T-cell (primary cell): ENCODE data around the gene NPW. TPM values are rescaled to one million over a fixed set of nuclear protein-coding genes. Genes with fewer than 3 reads are reported as not detected.

Source experiments
- ATAC-seq, 4 experiments: fragments of 200-7000 bp in 3 of 4; fragments of 150-1000 bp in 1 of 4; cut with Tn5 transposase; replicated peaks in 1 of 4; 1 replicate in 3 of 4; 2 replicates in 1 of 4; pipeline ENCODE4 v1.10.0; 2021; ENCODE audit warnings: moderate library complexity in 3 of 4, mild to moderate bottlenecking in 2 of 4, moderate number of reproducible peaks in 1 of 4
- CTCF ChIA-PET, 2 donors: fragments of 300-600 bp; sonication (Branson Sonifier 250); formaldehyde crosslinking; loops; one replicate each; lab custom pipeline; 2022; ENCODE audit warnings: antibody characterized with exemption in 2 of 2; lab: Charles Lee
- POLR2A ChIA-PET, 2 donors: fragments of 300-600 bp; sonication (Branson Sonifier 250); formaldehyde crosslinking; loops; one replicate each; lab custom pipeline; 2022; ENCODE audit warnings: antibody characterized with exemption in 2 of 2; lab: Charles Lee
- DNase-seq, 35 experiments: peaks; one replicate each; pipeline versions ENCODE4 v3.0.0 to v3.0.0-alpha.2; 2013 to 2023
- H3K27ac ChIP-seq: one replicate; pipeline ENCODE4 v1.5.1; 2013; ENCODE audit warnings: low read length
- H3K27me3 ChIP-seq, 2 experiments: replicated peaks in 1 of 2; 1 replicate in 1 of 2; 2 replicates in 1 of 2; pipeline versions ENCODE4 v1.6.1 to v1.7.0; 2013; ENCODE audit warnings: low read length in 1 of 2, mixed read lengths in 1 of 2; ENCODE audit not compliant: control insufficient read depth in 2 of 2, insufficient read depth in 2 of 2; ENCODE audit errors: extremely low read depth in 1 of 2
- H3K36me3 ChIP-seq, 2 donors: 1 replicate in 1 of 2; 2 replicates in 1 of 2; pipeline versions ENCODE4 v1.6.1 to v1.7.0; 2013; ENCODE audit warnings: low read length in 1 of 2; ENCODE audit not compliant: control insufficient read depth in 2 of 2, insufficient read depth in 1 of 2; ENCODE audit errors: extremely low read depth in 1 of 2
- H3K4me1 ChIP-seq, 2 experiments: 1 replicate in 1 of 2; 2 replicates in 1 of 2; pipeline versions ENCODE4 v1.6.1 to v1.7.0; 2013; ENCODE audit warnings: low read length in 2 of 2, mixed read lengths in 1 of 2; ENCODE audit not compliant: insufficient read depth in 2 of 2, control insufficient read depth in 1 of 2; ENCODE audit errors: extremely low read depth in 1 of 2
- H3K4me3 ChIP-seq, 2 donors: 1 replicate in 1 of 2; 2 replicates in 1 of 2; pipeline versions ENCODE4 v1.5.1 to v1.7.0; 2013; ENCODE audit warnings: mild to moderate bottlenecking in 2 of 2, low read length in 1 of 2, moderate library complexity in 1 of 2; ENCODE audit not compliant: control insufficient read depth in 1 of 2; ENCODE audit errors: extremely low read depth in 1 of 2
- H3K9me3 ChIP-seq: 2 replicates; pipeline ENCODE4 v1.7.0; 2013
- H3K27ac Mint-ChIP-seq, 2 donors: one replicate each; pipeline ENCODE4 v1.8.0; 2020 to 2021; ENCODE audit warnings: mild to moderate bottlenecking in 2 of 2, mixed read lengths in 2 of 2
- H3K27me3 Mint-ChIP-seq, 2 donors: one replicate each; pipeline ENCODE4 v1.8.0; 2021 to 2022; ENCODE audit warnings: mixed read lengths in 2 of 2
- H3K36me3 Mint-ChIP-seq: one replicate; pipeline ENCODE4 v1.8.0; 2021; ENCODE audit warnings: mixed read lengths
- H3K4me1 Mint-ChIP-seq, 3 donors: one replicate each; pipeline ENCODE4 v1.8.0; 2020 to 2022; ENCODE audit warnings: mixed read lengths in 3 of 3, mild to moderate bottlenecking in 1 of 3
- H3K4me3 Mint-ChIP-seq, 3 donors: one replicate each; pipeline ENCODE4 v1.8.0; 2020 to 2022; ENCODE audit warnings: mild to moderate bottlenecking in 3 of 3, mixed read lengths in 3 of 3, moderate library complexity in 3 of 3
- H3K9me3 Mint-ChIP-seq, 3 donors: one replicate each; pipeline ENCODE4 v1.8.0; 2020 to 2022; ENCODE audit warnings: mixed read lengths in 3 of 3
- WGBS: methylation state at CpG from one replicate; pipeline ENCODE4 v1.1.5; 2013; ENCODE audit warnings: missing lambda C conversion rate; ENCODE audit not compliant: insufficient coverage; 5-methylcytosine and 5-hydroxymethylcytosine counted together
- total RNA-seq, 35 experiments: library from RNA in 6 of 35; stranded (reverse) in 6 of 35; fragments of 120-200 nt in 1 of 35; gene quantifications; one replicate each; pipeline versions ENCODE4 v1.2.1 to v1.2.4 and lab custom pipeline; 2013 to 2026

The NPW gene
- total RNA-seq, 5 donors from 2014 or later (not counting 1 experiment from before 2014, with no cell fraction given): 0.43 to 0.44 TPM; not detected in 3

DNA sequence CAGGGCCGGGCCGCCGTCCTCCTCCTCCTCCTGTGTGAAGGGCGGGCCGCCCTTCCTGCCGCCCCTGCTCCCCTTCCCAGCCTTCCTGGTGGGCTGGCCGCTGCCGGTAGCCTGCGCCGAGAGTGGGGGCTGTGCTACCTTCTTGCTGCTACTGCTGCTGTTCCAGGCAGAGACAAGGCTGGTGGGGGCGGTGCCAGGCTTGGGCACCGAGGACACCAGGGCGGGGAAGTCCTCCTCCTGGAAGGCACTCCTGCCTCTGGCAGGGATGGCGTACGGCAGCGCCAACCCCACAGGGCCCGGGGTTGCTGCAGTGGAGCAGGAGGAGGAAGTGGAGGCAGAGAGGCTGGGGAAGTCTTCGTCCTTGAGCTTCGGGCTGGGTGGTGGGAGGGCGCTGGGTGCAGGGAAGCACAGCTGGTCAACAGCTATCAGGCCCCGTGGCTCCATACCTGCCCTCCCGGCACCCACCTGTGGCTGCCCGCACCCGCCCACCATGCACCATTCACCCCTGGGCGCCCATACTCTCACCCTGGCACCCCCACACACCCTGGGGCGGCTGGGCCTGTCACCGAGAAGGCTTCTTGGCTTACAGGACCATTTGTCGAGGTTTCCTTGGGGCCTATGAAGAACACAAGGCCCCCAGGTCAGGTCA is 19.6 kb upstream of the NPW start:
- CTCF ChIA-PET: no interaction called here
- H3K4me1 ChIP-seq: peaks cover 2 to 21% of the 10 kb centered on the region in 2 experiments
- no peak overlapping the region for H3K4me3 Mint-ChIP-seq

DNA sequence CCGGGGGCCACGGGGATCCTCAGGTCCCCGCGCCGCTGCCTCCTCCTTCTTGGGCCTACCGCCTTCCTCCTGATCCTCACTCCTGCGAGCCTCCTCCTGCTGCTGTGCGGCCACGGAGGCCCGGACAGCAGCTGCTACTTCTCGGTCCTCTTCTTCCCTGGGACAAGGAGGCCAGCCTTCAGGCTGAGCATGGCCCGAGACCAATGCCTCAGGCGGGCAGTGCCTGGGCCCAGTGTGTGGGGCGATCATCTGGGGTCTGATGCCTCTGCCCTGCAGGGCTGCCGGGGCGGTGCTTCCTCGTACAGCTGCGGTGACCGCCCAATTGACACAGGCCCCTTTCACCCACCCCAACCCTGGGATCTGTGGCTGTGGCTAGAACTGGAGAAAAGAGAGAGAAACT is 18.6 kb upstream of the NPW start:
- Mint-ChIP-seq H3K27me3 (no peaks in the 10 kb centered on the region), H3K27ac (no peak overlapping the region), H3K4me1 (peaks cover 8 to 17% (median 11%) of the 10 kb centered on the region in 3 donors), H3K4me3 (no peak overlapping the region), H3K36me3 (peaks cover 14% of the 10 kb centered on the region), H3K9me3 (no peaks in the 10 kb centered on the region)
- no peak for DNase-seq
- ATAC-seq: no peak
- peaks cover 30 to 61% of the 10 kb centered on the region in 2 donors for H3K36me3 ChIP-seq
- no peak overlapping the region for H3K27ac ChIP-seq
- H3K27me3 ChIP-seq: no peaks in the 10 kb centered on the region
- no peaks in the 10 kb centered on the region for H3K9me3 ChIP-seq
- CTCF ChIA-PET: no interaction called here
- POLR2A ChIA-PET: no interaction called here
- H3K4me1 ChIP-seq: peaks cover 2 to 31% of the 10 kb centered on the region in 2 experiments
- no peak overlapping the region for H3K4me3 ChIP-seq
- 97% methylated on average over 10 of the region's 19 CpGs for WGBS

More for the DNA sequence above, 19.6 kb upstream of the NPW start:
- Mint-ChIP-seq H3K27me3 (no peaks in the 10 kb centered on the region), H3K9me3 (no peaks in the 10 kb centered on the region), H3K4me1 (peaks cover 2 to 11% (median 8%) of the 10 kb centered on the region in 3 donors), H3K36me3 (peaks cover 14% of the 10 kb centered on the region), H3K27ac (no peak overlapping the region)
- Histone ChIP-seq H3K27ac (no peak overlapping the region), H3K9me3 (no peaks in the 10 kb centered on the region), H3K4me3 (no peak overlapping the region), H3K27me3 (no peaks in the 10 kb centered on the region), H3K36me3 (peaks cover 28 to 61% of the 10 kb centered on the region in 2 donors)
- ATAC-seq (no peak), DNase-seq (no peak)
- POLR2A ChIA-PET: no interaction called here
- 95% methylated on average over 21 of the region's 28 CpGs for WGBS

DNA sequence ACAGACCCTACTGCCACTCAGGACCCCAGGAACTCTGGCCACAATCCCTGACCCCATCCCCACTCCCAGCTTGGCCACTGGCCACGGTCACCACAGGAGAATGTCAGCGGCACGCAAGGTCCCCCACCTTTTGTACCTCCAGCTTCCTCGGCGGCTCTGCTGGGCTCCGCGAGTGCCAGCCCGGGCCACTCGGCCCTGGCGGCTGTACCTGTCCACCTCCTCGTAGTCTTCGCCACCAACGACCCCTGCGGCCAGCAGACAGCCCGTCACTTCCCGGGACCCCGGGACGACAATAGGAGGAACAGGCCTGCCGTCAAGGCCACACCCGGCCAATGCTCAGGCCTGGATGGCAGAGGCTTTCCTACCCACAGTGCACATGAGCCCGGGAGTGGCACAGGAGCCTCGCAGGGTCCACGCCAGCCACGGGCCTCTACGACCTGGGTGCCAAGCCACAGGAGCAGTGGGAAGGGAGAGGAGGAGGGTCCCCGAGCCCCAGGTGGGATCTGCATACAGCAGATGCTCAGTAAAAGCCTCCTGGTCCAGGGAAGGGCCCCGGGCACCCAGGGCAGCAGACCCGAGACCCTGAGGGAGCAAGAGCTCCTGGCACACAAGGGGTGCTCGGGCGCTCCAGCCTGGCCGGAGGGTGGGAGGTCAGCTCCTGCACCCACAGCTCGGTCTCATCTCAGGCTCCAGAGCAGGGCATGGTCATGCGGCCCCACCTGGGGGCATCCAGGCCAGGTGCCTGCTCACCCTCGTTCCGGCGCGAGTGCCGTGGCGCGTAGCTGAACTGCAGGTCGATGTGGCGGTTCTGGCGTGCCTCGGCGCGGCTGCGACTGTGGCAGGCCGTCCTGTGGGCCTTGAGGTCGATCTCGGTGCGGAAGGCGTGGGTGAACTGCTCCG is 17.9 kb upstream of the NPW start:
- peaks cover 30 to 61% of the 10 kb centered on the region in 2 donors for H3K36me3 ChIP-seq
- H3K9me3 Mint-ChIP-seq: no peaks in the 10 kb centered on the region

DNA sequence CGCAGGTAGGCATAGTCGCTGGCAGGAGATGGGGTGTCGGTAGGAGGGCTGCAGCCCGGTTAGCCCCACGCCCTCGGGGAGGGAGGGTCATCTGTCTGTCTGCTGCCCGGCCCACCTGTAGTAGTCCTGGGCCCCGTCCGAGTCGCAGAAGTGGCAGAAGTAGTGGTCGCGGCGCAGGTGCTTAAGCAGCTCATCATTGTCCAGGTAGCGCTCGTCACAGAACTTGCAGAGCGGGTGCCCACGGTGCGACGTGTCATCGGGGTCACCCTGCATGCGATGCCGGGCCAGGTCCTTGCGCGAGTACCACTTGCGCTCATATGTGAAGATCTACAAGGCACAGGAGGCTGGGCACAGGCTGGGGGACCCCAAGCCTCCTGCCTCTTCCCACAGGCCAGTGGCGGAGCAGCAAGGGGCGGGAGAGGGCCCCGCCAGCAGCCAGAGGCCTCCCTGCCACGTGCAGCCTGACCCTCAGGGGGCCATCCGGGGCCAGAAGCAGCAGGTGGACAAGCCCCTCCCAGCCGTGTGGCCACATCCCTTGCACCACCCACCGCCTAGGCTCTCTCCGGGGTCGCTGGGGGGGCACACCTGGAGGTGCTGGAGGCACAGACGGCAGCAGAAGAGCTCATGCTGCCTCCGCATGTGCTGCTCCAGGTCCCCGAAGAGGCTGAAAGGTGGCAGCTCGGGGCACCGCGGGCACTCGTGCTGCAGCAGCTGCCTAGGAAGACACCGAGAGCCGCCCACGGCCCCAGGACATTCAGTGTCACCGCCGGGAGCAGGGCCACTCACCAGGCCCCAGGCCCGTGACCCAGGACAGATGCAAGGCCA is 17.0 kb upstream of the NPW start:
- DNase-seq (no peak), ATAC-seq (no peak)
- peaks cover 2 to 45% of the 10 kb centered on the region in 2 experiments for H3K4me1 ChIP-seq
- 97% methylated on average over 46 of the region's 47 CpGs for WGBS
- CTCF ChIA-PET: interaction anchor here in 1 of 2 donors (0.8 to 1.1 kb wide), 2 partner anchors 150 to 153 kb away, joined by 3 read pairs; partner anchors contain the start of gene TRAF7
- Mint-ChIP-seq H3K36me3 (peaks cover 11% of the 10 kb centered on the region), H3K27me3 (no peaks in the 10 kb centered on the region), H3K4me1 (peaks cover 22 to 32% (median 23%) of the 10 kb centered on the region in 3 donors), H3K4me3 (no peak overlapping the region), H3K9me3 (no peaks in the 10 kb centered on the region), H3K27ac (no peak overlapping the region)
- POLR2A ChIA-PET: no interaction called here
- no peaks in the 10 kb centered on the region for H3K9me3 ChIP-seq
- no peaks in the 10 kb centered on the region for H3K27me3 ChIP-seq
- no peak overlapping the region for H3K4me3 ChIP-seq
- H3K27ac ChIP-seq: no peak overlapping the region
- peaks cover 28 to 59% of the 10 kb centered on the region in 2 donors for H3K36me3 ChIP-seq

More for the DNA sequence above, 17.9 kb upstream of the NPW start:
- Mint-ChIP-seq H3K27me3 (no peaks in the 10 kb centered on the region), H3K4me3 (no peak overlapping the region), H3K27ac (no peak overlapping the region), H3K36me3 (peaks cover 14% of the 10 kb centered on the region), H3K4me1 (peaks cover 15 to 23% (median 15%) of the 10 kb centered on the region in 3 donors)
- H3K4me3 ChIP-seq: no peak overlapping the region
- H3K4me1 ChIP-seq: peaks cover 2 to 36% of the 10 kb centered on the region in 2 experiments
- no peaks in the 10 kb centered on the region for H3K9me3 ChIP-seq
- no peak overlapping the region for H3K27ac ChIP-seq
- ATAC-seq: no peak
- 96% methylated on average over 53 of the region's 53 CpGs for WGBS
- no peak for DNase-seq
- ChIA-PET POLR2A (interaction anchor here in 1 of 2 donors (0.5 kb wide), 1 partner anchor 9 kb away, joined by 3 read pairs; no protein-coding TSS in a partner anchor), CTCF (interaction anchor here in 1 of 2 donors (0.8 kb wide), 1 partner anchor 154 kb away, joined by 3 read pairs; the partner anchor contains the start of gene TRAF7)
- H3K27me3 ChIP-seq: no peaks in the 10 kb centered on the region

DNA sequence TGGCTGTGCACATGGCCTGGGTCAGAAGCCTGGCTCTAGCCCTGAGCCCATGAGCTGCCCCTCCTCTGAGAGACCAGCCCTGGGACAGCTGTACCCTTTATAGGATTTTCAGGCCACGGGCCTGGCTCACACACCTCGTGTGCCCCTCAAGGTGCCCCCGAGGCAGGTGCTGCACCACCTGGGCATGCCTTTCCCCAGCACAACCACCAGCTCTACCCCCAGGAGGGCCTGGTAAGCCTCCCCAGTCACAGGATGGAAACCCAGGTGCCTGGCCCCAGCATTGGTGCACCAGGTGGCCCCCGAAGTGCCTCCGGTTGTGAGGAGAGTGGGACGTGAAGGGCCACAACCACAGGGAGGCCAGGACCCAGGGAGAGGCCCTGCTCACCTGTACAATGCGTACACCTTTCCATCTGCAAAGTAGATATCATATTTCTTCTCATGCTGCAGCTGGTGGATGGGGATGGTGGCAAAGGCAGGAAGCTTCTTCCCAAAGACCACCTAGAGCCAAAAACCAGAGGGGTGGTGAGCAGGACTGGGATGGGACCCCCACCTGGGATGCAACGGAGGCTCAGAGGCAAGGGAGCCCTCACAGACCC is 16.3 kb upstream of the NPW start:
- Mint-ChIP-seq H3K4me1 (peaks cover 29 to 39% (median 30%) of the 10 kb centered on the region in 3 donors), H3K4me3 (no peak overlapping the region)

More for the DNA sequence above, 16.3 kb upstream of the NPW start:
- WGBS: 86% methylated on average over 3 of the region's 8 CpGs
- Histone ChIP-seq H3K4me1 (peaks cover 7 to 52% of the 10 kb centered on the region in 2 experiments), H3K27me3 (no peaks in the 10 kb centered on the region), H3K27ac (no peak overlapping the region), H3K36me3 (peaks cover 28 to 53% of the 10 kb centered on the region in 2 donors), H3K4me3 (no peak overlapping the region), H3K9me3 (no peaks in the 10 kb centered on the region)
- Mint-ChIP-seq H3K27me3 (no peaks in the 10 kb centered on the region), H3K9me3 (no peaks in the 10 kb centered on the region), H3K36me3 (peaks cover 9% of the 10 kb centered on the region), H3K27ac (no peak overlapping the region)
- no peak for DNase-seq
- ATAC-seq: no peak
- ChIA-PET POLR2A (no interaction called here), CTCF (interaction anchor here (0.6 to 1.5 kb wide), 4 partner anchors 137 to 586 kb away, joined by 3 to 8 read pairs (median 6); partner anchors contain the start of gene TRAF7 (in 1 of the 2))
